Heart left ventricle (tissue), 16 donors: ENCODE measurements around the gene GABRB3. TPM values are rescaled to one million over a fixed set of nuclear protein-coding genes. Genes with fewer than 3 reads are reported as not detected.

Experiments used
- ATAC-seq, 4 donors: fragments of 200-7000 bp; cut with Tn5 transposase; one replicate each; pipeline ENCODE4 v1.9.1; 2020 to 2022; ENCODE audit warnings: moderate library complexity in 4 of 4, mild to moderate bottlenecking in 3 of 4, moderate number of reproducible peaks in 1 of 4
- DNase-seq, 5 donors: peaks; one replicate each; pipeline ENCODE4 v3.0.0-alpha.2; 2020
- H3K27ac ChIP-seq, 12 donors: fragments of 200-600 bp; sonication (generic) in 4 of 12; one replicate each; pipeline versions ENCODE4 v1.5.0 to v1.8.0; 2016 to 2022; ENCODE audit warnings: mild to moderate bottlenecking in 2 of 12
- H3K27me3 ChIP-seq, 9 donors: fragments of 200-600 bp; sonication (generic) in 2 of 9; one replicate each; pipeline versions ENCODE4 v1.5.1 to v1.8.0; 2016 to 2022; ENCODE audit warnings: mild to moderate bottlenecking in 3 of 9
- H3K36me3 ChIP-seq, 9 donors: fragments of 200-600 bp; sonication (generic) in 2 of 9; one replicate each; pipeline versions ENCODE4 v1.5.0 to v1.8.0; 2018 to 2022; ENCODE audit warnings: mild to moderate bottlenecking in 2 of 9
- H3K4me1 ChIP-seq, 12 donors: fragments of 200-600 bp; sonication (generic) in 4 of 12; one replicate each; pipeline versions ENCODE4 v1.5.0 to v1.8.0; 2016 to 2022; ENCODE audit warnings: mild to moderate bottlenecking in 3 of 12
- H3K4me3 ChIP-seq, 12 donors: fragments of 200-600 bp; sonication (generic) in 4 of 12; one replicate each; pipeline versions ENCODE4 v1.5.0 to v1.8.0; 2017 to 2022; ENCODE audit warnings: mild to moderate bottlenecking in 9 of 12, moderate library complexity in 4 of 12
- H3K9me3 ChIP-seq, 12 donors: fragments of 200-600 bp; sonication (generic) in 4 of 12; one replicate each; pipeline versions ENCODE4 v1.5.0 to v1.8.0; 2016 to 2022; ENCODE audit warnings: mild to moderate bottlenecking in 1 of 12
- CTCF ChIP-seq, 12 donors: fragments of 200-600 bp; sonication (generic) in 4 of 12; IDR thresholded peaks; one replicate each; pipeline versions ENCODE4 v1.5.0 to v1.8.0; 2018 to 2022; ENCODE audit warnings: antibody characterized with exemption in 12 of 12, mild to moderate bottlenecking in 5 of 12
- POLR2A ChIP-seq, 2 donors: fragments of 450-650 bp; IDR thresholded peaks; one replicate each; pipeline ENCODE4 v1.6.1; 2017; ENCODE audit warnings: antibody characterized with exemption in 2 of 2, mild to moderate bottlenecking in 2 of 2, moderate library complexity in 2 of 2
- WGBS, 4 donors: extraction: QIAGEN DNeasy Blood & Tissue Kit in 2 of 4; methylation state at CpG; one replicate each; pipeline versions ENCODE4 v1.1.5 to v1.1.7; 2013 to 2018; 5-methylcytosine and 5-hydroxymethylcytosine counted together
- intact Hi-C, 10 donors: fragments of 100-400 bp; cut with DNase I; formaldehyde crosslinking; loops; one replicate each; pipeline versions ENCODE4 v1.11.1 to v1.14.2; 2022
- polyA plus RNA-seq, 2 donors: library from polyadenylated mRNA; stranded (reverse); fragments of 200-250 nt; gene quantifications; one replicate each; pipeline ENCODE4 v1.2.3, GENCODE V29; 2013
- total RNA-seq, 9 donors: library from RNA; depleted of rRNA in 2 of 9; stranded (reverse); fragments of >200 nt in 2 of 9; fragmentation: NEBNext Ultra II Directional in 3 of 9; extraction: Animal tissue kit (Norgen Biotek cat#: 25700) in 3 of 9; gene quantifications; one replicate each; pipeline versions ENCODE4 v1.1.0 to v1.2.4, GENCODE V29; 2016 to 2023
- donor health status: ischemic (EF 13 %, LVEDD 7.1; RV severe dilation, severe dysfunction).
- donor health status: healthy with polysubstance abuse.
- donor health status: DM: no; HTN: yes; CAD: no.
- donor health status: DM: no; HTN: no; CAD: no.
- donor health status: ischemic (EF 25% LVEDD 6.9; RV normal size, moderate dysfunction).
- donor health status: ischemic (EF 25% LVEDD 5.7; RV mildly dilated, moderate dysfunction).
- donor health status: healthy.
- donor health status: DM: yes; HTN: yes; CAD: no.
- donor health status: ischemic (EF 35%, LVEDD 5.7; RV mildly dilated, moderate dysfunction).
- donor health status: nonischemic (EF 11% LVEDD 7.7; RV severe dilation, severe dysfunction).
- donor health status: DM: yes; HTN: yes; CAD: no.
- donor health status: PGD.
- donor health status: ischemic (EF 29% LVEDD 5.4; RV normal size, mild dysfunction).
- donor health status: nonischemic (EF 23%, LVEDD 6.1; RV moderate dilation, normal function).

GABRB3 gene
- total and polyA plus RNA-seq, 11 donors = 0.42 to 4.4 (median 1.7) TPM

DNA sequence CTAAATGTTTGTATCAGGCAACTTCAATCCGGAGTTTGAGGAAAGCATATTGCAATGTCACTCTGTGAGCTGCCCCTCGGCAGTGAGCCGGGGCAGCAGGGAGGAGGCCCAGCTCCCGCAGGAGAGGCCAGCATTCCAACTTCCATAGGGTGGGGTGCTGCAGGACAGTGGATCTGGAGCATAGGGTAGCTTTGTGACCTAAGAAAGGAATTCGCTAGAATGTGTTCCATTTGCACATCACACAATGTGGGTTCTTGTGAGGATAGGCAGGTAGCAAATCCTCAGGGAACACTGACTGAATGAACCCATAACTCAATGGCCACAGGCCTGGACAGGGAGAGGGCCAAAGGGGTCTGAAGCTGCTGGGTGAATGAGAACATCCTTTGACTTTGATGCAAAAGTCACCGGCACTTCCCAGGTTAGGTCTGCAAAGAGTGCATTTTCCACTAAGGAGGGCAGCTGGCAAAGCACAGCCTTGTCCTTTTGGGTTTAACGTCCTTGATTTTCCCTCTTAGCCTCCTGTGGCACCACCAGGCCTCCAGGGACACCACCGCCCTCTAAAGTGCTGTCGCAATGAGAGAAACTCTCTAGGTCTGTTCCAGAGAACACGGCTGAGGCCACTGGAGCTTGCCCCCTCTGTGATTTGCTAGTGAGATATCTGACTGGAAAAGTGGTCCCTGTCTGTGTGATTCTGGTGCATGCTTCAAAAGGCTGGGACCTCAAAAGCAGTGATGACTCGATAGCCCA lies 36.2 kb downstream of the GABRB3 start:
- Histone ChIP-seq H3K4me1 (no peaks in the 10 kb centered on the region), H3K27me3 (peaks cover 0 to 4% (median 0%) of the 10 kb centered on the region in 9 donors), H3K9me3 (peaks cover 0 to 26% (median 11%) of the 10 kb centered on the region in 12 donors), H3K27ac (no peak overlapping the region), H3K4me3 (no peak overlapping the region), H3K36me3 (no peaks in the 10 kb centered on the region)
- TF ChIP-seq POLR2A (IDR thresholded peaks at IDR 0.05) (no peak), CTCF (IDR thresholded peaks at IDR 0.05) (no peak)
- intact Hi-C loops = loop anchor here in 1 of 10 donors (10.0 kb wide), 1 partner anchor 58 kb away; no protein-coding TSS in a partner anchor
- ATAC-seq (no peak), DNase-seq (no peak)
- 58 to 72% (median 64%) methylated on average over 10 to 11 of the region's 11 CpGs for WGBS, 4 donors

DNA sequence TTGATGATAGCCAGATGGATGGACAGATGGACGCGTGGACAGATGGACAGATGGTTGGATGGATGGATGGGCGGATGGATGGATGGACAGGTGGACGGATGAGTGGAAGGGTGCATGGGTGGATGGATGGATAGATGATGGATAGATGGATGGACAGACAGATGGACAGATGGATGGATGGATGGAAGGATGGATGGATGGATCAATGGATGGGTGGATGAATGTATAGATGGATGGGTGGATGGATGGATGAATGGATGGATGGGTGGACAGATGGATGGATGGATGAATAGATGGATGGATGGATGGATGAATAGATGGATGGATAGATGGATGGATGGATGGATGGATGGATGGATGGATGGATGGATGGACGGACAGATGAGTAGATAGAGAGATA lies 40.9 kb downstream of the GABRB3 start:
- H3K9me3 ChIP-seq = peaks cover 0 to 26% (median 11%) of the 10 kb centered on the region in 12 donors
- DNase-seq (no peak), ATAC-seq (no peak)
- no peak overlapping the region for H3K4me3 ChIP-seq
- intact Hi-C loops = loop anchor here in 1 of 10 donors (10.0 kb wide), 1 partner anchor 63 kb away; no protein-coding TSS in a partner anchor
- WGBS, 4 donors = 83 to 89% (median 87%) methylated on average over 5 of the region's 5 CpGs
- TF ChIP-seq POLR2A (IDR thresholded peaks at IDR 0.05) = no peak
- TF ChIP-seq CTCF (IDR thresholded peaks at IDR 0.05) = no peak
- no peaks in the 10 kb centered on the region for H3K36me3 ChIP-seq
- no peak overlapping the region for H3K27ac ChIP-seq
- H3K4me1 ChIP-seq = no peaks in the 10 kb centered on the region
- no peaks in the 10 kb centered on the region for H3K27me3 ChIP-seq

- ATAC-seq (no peak), DNase-seq (no peak)
- Histone ChIP-seq H3K4me3 (no peak overlapping the region), H3K27ac (no peak overlapping the region), H3K4me1 (no peaks in the 10 kb centered on the region), H3K9me3 (peaks cover 0 to 21% (median 11%) of the 10 kb centered on the region in 12 donors), H3K27me3 (no peaks in the 10 kb centered on the region), H3K36me3 (no peaks in the 10 kb centered on the region)
- TF ChIP-seq POLR2A (IDR thresholded peaks at IDR 0.05) (no peak), CTCF (IDR thresholded peaks at IDR 0.05) (no peak)
- intact Hi-C loops = no loop called here
These were observed 43.3 kb downstream of the GABRB3 start for GRCh38 chr15:26729581-26729980.

GRCh38 chr15:26729030-26729429 lies 43.8 kb downstream of the GABRB3 start:
- TF ChIP-seq POLR2A (IDR thresholded peaks at IDR 0.05) = no peak
- no peak for TF ChIP-seq CTCF (IDR thresholded peaks at IDR 0.05)
- Histone ChIP-seq H3K9me3 (peaks cover 0 to 21% (median 11%) of the 10 kb centered on the region in 12 donors), H3K36me3 (no peaks in the 10 kb centered on the region), H3K27me3 (no peaks in the 10 kb centered on the region), H3K27ac (no peak overlapping the region), H3K4me3 (no peak overlapping the region), H3K4me1 (no peaks in the 10 kb centered on the region)
- ATAC-seq (no peak), DNase-seq (no peak)
- WGBS, 4 donors = 57 to 75% (median 63%) methylated on average over 3 to 5 of the region's 5 CpGs
- intact Hi-C loops = no loop called here
